Inflammatory macrophage treated with lipopolysaccharide for 4 hours (primary cell): ENCODE data around the gene MYCBP2.

Source experiments
- DNase-seq: peaks from one replicate; pipeline ENCODE4 v3.0.0-alpha.2; 2020

MYCBP2 gene

DNA sequence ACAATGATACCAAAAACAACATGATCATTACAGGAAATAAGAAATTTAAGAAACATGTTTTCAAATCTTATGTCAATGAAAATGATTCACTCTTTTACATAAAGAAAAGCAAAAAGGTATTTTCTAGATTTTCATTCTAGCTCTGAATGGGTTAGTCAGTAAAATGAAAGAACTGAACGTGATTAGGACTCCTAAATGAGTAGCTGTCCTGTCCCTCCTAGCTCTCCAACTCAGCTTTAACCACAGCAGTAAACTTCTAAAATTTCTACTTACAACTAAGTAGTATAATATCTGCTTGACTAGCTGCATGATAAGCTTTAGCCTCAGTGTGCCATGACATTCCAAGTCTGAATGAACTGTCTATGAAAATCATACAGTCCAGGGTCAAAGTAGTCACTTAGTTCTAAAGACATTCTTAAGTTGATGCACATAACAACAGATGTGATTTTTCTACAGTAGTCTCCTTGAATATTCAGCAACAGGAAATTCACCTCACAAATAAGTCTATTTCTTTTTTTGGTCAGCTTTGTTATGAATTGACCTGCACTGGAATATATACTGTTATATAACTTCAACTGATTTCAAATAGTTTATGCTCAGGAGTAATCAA is 136.4 kb downstream of the MYCBP2 start:
- no peak for DNase-seq

DNA sequence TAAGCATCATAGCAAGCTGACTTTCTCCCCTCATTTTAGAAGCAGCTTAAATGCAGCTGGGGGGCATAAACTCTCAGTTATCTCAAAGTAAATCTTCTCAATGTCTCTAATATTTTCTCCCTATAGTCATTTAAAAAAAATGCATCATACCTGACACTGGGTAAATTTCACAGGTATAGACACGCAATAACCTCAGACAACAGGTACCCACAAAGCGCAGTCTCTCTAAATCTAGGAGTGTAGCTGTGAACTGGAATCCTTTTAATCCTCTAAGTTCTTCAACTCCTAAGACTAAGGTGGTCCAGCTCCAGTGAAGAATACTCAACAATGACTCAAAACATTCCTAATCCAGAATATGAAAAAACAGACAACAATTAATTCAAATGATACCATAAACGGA is 141.2 kb downstream of the MYCBP2 start:
- DNase-seq: no peak

DNA sequence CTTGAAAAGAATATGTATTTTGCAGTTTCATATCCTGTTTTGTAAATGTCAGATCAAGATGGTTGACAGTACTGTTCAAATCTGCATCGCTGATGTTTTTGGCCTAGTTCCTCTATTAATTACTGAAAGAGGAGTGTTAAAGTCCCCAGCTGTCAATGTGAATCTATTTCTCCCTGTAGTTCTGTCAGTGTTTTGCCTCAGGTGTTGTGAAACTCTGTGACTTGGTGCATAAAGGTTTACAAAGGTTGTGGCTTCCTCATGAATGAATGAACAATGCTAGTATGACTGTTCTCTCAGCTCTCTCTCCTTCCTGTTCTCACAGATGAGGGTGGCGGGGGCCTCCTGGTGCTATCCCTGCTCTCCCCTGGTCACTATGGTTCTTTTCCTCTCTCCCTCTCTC is 142.4 kb downstream of the MYCBP2 start:
- peak; percentile 54 for DNase-seq

DNA sequence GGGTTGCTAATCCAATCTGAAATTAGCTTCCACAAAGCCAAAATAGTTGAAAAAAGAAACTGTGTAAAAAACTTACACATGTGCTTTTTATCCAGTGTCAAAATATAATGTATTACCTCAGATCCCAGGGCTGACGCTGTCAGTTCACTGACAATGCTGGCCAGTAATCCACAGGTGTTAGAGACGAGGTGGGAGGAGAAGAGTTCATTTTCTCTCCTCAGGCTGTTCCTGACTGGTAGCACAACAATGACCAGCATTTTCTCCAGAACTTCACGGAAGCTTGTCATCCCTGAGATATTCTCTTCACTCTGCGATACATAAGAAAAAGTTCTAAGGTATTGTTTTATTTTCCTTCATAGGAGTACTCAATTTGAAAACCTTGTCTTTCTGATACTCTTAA is 146.9 kb downstream of the MYCBP2 start:
- DNase-seq: no peak

DNA sequence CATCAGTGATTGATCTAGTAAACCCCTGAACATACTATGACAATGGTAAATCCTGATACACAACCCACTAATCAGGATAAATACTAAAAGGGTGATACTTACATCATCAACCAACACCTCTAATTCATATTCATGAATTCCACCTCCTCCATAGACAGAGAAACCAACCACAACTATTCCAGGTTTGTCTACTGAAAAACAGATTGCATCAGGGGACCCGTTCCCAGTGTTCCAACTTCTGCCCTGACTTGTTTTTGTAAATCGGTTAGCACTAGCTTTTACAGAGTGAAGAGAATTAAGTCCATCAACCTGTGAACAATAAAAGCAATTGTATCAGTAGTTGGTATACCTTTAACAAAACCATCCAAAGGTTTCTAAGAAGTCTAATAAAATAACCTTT is 149.2 kb downstream of the MYCBP2 start:
- no peak for DNase-seq

DNA sequence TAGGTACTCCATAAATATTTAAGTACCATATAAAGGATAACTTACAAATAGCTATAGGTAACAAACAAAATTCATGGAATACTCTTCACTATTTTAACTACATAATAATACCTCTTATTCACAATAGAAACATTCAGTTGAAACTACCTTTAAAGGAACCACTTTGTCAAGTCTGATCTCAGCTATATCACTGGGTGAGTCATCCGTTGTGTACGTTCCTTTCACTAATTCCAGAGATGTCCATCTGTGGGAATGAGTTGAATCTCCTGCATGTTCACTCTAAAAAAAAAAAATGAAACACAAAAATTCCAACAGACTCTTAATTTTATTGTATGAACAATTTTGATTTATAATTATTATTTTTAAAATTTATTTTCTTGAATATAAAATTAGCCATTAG is 150.5 kb downstream of the MYCBP2 start:
- DNase-seq: no peak

DNA sequence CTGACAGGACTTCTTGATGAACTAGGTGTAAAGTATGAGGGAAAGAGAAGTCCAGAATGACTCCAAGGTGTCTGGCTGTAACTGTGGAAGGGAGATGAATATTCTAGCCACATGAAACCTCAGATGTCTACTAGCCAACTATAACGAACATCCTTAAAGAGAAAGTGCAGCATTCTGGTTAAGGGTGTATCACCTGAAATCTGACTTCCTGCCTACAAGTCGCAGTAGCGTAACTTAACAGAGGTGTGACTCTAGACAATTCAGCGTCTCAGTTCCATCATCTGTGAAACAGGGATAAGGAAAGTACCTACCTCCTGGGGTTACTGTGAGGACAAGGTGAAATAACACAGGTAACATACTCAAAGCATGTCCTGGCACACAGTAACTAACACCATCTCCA is 154.2 kb downstream of the MYCBP2 start:
- DNase-seq: no peak

DNA sequence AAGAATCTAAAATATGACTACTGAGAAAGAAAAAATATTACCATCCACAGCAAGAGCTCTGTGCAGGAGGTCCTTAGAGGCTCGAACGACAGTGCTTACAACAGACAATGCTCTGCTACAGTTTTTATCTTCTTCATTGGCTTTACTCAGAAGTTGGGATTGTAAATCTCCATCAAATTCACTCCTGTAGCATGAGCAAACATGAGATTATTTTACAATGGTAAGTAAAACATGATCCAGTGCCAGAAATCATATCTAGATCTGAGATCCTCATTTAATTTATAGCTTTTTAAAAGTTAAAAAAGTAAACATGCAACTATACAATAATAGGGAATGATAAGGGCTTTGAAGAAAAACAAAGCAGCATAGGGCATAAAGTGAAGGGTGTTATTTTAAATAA is 155.4 kb downstream of the MYCBP2 start:
- DNase-seq: no peak

DNA sequence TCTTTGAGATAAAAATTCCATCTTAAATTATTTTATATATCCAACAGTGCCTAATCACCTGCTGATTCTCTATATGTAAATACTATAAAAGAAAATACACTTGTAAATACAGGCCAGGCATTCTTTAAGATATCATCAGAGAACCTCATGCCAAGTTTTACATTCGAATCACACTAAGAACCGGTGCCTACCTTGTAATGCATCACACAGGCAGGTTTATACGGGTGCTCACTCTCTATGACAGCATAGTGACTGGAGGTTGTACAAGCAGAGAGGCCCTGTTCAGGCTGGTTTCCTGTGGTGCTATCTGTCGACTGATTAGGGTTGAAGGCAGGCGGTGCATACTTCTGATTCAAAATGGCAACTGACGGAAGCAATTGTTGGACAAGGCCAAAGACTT is 158.7 kb downstream of the MYCBP2 start:
- DNase-seq: no peak

DNA sequence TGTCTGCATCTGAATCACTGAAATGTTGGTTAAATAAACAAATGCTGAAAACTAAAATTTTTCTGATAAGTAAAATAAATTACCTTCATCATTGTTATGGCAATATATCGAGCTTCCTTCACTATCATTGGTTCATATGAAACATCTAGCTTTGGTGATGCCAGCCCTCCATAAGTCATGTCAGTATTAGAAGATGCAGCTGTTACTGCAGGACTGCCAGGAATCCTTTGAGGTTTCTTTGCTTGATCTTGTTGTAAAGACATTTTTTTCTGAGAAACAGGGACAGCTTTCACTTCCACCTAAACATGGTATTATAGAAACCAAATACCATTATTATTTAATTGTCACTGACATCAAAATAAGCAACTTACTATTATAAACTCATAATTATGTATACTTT is 176.2 kb downstream of the MYCBP2 start:
- no peak for DNase-seq

DNA sequence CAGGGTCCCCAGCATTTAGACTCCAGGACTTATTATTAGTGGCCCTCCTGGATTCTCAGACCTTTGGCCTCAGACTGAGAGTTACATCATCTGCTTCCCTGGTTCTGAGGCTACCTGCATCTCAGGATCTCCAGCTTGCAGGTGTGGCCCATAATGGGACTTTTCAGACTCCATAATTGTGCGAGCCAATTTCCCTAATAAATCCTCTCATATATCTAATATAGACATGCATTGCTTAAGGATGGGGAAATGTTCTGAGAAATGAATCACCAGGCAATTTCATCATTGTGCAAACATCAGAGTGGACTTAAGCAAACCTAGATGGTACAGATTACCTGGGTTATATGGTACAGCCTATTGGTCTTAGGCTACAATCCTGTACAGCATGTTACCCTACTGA is 183.5 kb downstream of the MYCBP2 start:
- peak; percentile 30 for DNase-seq

DNA sequence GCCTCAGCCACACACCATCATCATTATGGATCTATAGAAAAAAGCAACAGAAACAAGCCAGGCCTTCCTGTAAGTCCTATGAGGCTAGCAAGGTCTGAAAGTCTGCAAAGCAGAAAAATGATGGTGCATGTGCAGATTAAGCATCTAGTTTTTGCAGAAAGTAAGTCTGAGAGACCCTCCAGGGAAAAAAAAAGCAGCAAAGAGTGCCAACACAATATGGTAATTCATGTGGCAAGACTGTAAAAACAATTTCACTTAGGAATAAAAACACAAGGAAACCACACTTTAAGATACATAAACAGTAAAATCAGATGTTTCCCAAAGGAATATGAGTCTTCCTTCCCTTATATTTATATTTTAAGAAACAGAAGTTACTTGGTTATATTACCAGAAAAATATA is 187.6 kb downstream of the MYCBP2 start:
- no peak for DNase-seq

DNA sequence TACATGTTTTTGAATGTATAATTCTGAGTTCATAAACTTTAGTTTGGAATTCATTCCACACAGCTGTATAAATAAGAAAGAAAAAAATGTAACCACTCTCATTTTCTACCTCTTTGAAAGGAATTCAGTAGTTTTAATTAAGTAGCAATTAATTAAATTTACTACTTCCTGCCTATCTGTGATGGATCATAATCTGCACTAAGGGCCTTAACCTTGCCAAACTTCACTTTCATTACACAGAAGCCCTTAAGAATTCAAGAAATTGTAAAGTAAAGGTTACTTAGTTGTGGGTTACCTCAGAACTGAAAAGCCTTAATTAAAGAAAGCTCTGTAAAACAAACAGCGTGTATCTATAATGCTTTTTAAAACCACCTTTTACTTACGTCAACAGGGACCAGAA is 188.1 kb downstream of the MYCBP2 start:
- no peak for DNase-seq

DNA sequence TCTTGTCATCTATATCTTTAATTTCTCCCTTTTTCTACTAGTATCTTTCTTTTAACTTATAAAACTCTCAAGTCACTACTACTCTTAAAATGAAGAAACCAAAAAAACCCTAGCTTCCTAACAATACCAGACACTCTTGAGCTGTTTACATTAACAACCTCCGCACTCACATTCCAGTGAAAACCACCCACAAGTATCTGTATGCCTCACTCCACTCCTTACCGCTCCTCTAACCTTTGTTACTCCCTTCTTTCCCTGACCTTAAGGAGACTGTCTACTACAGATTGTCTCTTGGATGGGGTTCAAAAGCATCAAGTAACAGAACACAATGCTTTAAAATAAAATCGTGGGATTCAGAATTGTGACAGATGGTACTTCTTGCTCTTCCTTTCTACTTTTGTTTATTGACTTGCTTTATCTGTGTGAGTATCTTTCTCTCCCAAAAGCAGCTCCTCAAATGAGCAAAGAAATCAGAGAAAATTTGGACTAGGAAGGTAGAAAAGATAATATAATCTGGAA is 189.9 kb downstream of the MYCBP2 start:
- DNase-seq: no peak

DNA sequence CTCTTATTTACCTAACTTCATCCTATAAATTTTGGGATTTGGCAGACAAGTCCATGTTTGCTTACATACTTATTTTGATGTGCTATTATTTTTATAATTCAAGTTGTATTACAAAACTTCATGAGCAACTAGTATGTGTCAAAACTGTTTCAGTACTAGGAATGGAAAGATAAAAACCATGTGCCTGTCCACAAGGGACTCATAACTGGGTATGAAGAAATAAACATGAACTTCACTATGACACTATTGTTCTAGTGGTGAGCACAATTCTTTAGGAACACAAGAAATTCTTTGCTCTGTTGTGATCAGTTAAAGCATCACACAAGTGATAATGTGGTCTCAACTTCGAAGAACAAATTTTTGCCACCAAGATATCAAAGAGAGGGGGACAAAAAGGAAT is 202.5 kb downstream of the MYCBP2 start:
- DNase-seq: no peak

DNA sequence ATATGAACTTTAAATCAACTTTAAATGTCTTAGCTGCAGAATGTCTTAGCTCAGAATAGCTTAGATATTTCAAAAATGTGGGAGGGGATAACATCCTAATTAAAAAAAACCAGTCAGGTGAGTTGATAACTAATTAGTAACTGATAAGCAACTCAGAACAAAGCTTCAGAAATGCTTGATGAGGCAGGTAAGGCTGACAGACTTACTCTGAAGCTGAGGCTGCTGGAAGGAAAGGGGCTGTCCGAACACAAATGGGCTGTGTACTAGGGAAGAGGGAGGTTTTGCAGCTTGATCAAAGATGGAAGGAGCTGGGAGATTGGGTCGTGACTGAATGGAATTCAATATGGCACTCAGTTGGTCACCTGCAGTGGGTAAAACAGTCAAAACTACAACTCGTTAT is 208.8 kb downstream of the MYCBP2 start:
- no peak for DNase-seq

DNA sequence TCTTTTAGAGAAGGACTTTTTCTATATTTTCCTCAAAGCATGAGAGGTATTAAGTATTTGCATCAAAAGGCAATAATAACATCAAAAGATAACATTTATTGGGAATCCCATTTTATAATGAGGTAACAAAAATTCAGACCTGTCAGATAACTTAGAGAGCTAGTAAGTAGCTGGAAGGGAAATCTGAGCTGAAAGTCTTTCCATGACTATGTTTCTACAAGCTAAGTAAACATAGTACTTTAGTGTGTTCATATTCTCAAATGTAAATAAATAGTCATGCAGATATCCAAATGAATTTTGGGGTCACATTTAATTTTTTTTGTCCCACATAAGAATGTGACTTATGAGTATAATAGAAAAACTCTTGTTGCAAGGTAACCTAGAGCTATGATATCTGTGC is 212.6 kb downstream of the MYCBP2 start:
- no peak for DNase-seq

DNA sequence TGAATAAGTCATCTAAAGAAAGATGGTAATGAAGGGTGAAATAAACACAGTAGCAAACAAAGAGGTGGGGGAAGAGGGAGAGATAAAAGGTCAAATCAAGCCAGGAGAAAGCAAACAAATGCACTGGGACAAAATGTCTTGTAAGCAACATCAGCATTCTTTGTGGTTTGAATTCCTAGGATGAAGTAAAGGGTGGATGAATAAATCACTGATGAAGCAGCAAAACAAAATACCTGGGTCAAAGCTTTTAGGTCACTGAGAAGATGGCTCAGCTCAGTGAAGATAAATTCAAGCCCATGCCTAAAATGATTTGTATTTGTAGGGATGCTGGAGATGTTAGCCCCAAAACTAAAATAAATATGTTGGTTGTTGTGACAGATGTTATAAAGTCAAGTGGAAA is 213.4 kb downstream of the MYCBP2 start:
- no peak for DNase-seq

DNA sequence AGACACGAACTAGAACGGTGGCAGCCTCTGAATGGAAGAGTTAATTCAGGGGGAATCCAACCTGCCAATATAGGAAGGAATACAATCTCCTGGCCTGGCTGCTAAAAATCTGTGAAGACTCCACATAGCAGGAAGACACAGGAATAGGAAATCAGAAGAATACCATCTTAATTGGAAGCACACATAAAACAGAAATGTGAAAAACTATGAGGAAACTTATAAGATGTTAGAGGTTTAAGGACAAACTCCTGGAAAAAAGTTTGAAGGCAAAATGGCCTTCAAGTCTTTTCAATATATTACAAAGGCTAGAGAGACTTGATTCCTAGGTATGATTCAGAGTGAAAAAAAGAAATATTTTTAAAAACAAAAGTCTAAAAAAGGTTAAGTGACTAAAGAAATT is 221.8 kb downstream of the MYCBP2 start:
- DNase-seq: no peak

DNA sequence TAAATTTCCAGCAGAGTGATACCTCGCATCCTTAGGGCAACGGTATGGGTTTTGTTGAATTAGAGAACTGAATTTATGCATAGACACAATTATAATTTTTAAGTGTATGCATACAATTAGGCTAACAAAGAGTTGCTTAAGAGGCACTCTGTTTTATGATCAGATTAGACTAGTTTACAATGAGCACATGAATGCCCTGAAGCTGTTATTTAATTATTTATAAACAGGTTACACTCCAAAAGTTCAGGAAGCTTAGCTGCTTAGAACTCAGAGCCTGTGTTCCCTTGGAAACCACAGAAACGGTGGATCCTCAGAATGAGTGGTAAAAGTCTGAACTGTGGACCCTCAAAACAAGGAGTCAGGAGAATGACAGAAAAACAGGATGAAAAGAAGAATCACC is 227.5 kb downstream of the MYCBP2 start:
- no peak for DNase-seq

DNA sequence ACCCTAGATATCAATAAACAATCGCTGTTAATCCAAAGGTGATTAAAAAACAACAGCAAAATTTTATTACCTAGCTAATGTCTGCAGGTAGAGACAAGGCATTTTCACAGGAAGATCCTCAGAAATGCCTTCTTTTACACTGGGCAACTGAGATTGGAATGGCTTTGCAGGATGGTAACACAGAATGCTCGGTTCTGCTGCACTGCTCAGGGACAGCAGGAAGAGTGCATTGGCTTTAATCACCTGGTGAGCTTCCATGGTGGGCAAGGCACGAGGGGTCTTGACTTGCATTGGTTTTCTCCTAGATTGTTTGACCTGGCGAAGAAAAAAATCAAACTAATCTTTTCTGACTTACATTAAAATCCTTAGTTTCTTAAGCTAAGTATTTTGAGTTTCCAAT is 231.6 kb downstream of the MYCBP2 start:
- DNase-seq: no peak

DNA sequence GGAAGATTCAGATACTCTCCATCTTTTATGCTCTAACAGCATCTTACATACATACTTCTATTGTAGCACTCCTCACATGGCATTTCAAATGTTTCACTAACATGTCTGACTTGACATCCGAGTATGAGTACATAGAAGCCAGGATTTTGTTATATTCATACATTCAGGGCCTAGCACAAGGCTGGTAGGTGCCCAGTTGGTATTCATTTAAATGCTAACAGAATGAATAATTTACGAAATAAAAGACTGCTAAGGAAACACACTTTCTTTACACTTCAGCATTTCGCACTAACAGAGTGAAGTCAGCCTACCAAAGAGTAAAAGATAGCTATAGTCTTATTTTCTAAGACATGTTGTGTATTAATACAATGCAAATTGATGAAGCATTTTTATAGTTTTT is 232.1 kb downstream of the MYCBP2 start:
- no peak for DNase-seq

DNA sequence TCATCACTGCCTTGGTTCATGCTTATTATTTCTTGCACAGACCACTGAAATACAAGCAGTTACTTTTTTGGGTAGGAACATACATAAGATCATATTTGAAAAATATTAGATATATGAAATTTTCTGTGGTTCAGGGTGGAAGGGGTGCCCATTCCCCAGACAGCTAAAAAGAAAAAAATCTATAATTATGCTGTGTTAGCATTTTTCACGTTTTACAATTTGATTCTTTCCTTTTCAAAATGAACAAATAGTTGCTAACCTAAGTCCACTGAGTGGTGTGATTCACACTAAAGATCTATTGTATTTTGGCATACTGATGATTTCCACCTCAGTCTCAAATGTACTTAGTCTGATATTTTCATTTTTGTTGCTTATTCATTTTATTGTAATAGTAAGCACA is 233.2 kb downstream of the MYCBP2 start:
- no peak for DNase-seq

DNA sequence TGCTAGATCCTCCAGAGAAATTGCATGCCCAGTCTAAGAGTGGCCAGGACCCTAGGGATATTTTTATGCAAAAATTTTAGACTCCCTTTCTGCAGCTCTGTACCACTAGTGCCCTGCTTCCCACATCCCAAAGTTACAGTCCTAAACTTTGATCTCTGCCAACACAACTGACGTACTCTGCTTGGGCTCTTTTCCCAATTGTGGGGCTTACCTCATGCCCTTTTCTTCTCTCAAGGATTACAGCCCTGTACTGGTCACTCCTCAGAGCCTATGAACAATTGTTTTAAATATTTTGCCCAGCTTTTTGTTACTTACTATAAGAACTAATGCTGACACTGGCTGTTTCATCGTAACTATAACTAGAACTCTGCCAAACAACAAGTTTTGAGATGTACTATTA is 242.1 kb downstream of the MYCBP2 start:
- DNase-seq: no peak

DNA sequence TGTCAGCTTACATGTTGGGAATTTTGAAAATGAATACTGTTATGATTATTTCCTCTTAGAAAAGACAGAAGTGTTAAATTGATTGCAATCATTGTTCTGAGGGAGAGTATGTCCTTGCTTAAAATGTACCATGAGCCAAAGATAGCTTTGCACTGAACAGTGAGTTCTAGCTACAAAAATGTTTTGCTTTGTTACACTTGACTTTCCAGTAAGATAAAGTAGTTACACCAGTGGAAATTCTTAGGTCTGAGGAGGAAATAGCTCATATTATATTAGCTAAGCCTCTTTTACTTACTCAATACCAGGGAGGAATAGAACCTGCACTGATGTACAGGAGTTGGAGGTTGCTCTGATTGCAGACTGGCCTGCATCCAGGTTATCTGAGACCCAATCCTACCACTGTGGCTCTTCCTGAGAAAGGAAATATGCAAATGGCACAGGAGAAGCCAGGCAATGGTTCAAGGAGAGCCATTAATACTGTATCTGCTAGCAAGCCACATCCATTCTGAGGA is 246.9 kb downstream of the MYCBP2 start:
- no peak for DNase-seq

DNA sequence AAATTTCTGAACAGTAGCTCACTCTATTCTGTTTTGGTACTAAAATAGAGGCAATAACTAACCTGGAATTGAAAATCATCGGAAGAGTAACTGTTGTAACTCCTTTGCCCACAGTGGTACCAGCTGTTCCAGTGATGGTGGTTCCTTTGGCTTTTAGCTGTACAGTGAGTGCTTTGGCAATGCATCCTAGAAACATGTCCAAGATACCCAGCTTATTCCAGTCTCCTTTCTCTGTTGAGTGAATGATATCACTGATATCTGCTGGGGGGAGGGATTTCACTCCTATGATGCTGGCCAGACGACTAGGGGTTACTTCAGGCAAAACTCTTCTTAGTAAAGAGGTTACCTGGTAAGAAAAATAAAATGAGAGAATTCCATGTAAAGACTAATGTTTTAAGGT is 259.4 kb downstream of the MYCBP2 start:
- no peak for DNase-seq
